OCI-LY1 (cell line): ENCODE measurements around the gene BOK.

Source experiments
- CTCF ChIP-seq: fragments of 200-600 bp; sonication (generic), shearing (Covaris generic); IDR thresholded peaks from 2 replicates; pipeline ENCODE4 v1.5.1; 2017; ENCODE audit warnings: mild to moderate bottlenecking, antibody characterized with exemption, low read length, moderate library complexity, mixed read lengths
- EZH2 ChIP-seq: fragments of 200-600 bp; sonication (generic), shearing (Covaris generic); IDR thresholded peaks from 2 replicates; pipeline ENCODE4 v1.8.0; 2017; ENCODE audit warnings: borderline replicate concordance, mixed run types, mild to moderate bottlenecking, antibody characterized with exemption, low read length, moderate library complexity, mixed read lengths

GRCh38 chr2:241613017-241613780 lies 54.7 kb downstream of the BOK start:
- no peak for TF ChIP-seq CTCF
- TF ChIP-seq EZH2: no peak
